GM19099 (cell line): ENCODE data around the gene SEC16A.

Experiments
- POLR2A ChIP-seq: IDR thresholded peaks from 3 replicates; pipeline ENCODE4 v1.6.1; 2011; ENCODE audit warnings: low read depth; ENCODE audit not compliant: insufficient read length; ENCODE audit errors: extremely low read depth

SEC16A gene

GRCh38 chr9:136499935-136500910, 17.4 kb upstream of the SEC16A start:
- TF ChIP-seq POLR2A: no peak

GRCh38 chr9:136499071-136499934, 16.5 kb upstream of the SEC16A start:
- TF ChIP-seq POLR2A: no peak

GRCh38 chr9:136497916-136498695, 15.3 kb upstream of the SEC16A start:
- TF ChIP-seq POLR2A: no peak

- TF ChIP-seq POLR2A: no peak
Measured at GRCh38 chr9:136496801-136497620, 14.2 kb upstream of the SEC16A start.

GRCh38 chr9:136496181-136496580, 13.3 kb upstream of the SEC16A start:
- TF ChIP-seq POLR2A: no peak

GRCh38 chr9:136495238-136495800, 12.5 kb upstream of the SEC16A start:
- no peak for TF ChIP-seq POLR2A

- no peak for TF ChIP-seq POLR2A
Measured at GRCh38 chr9:136494531-136495215, 11.8 kb upstream of the SEC16A start.

- no peak for TF ChIP-seq POLR2A
Measured at GRCh38 chr9:136494012-136494411, 11.2 kb upstream of the SEC16A start.

GRCh38 chr9:136493567-136493971, 10.7 kb upstream of the SEC16A start:
- no peak for TF ChIP-seq POLR2A

GRCh38 chr9:136492978-136493522, 10.2 kb upstream of the SEC16A start:
- TF ChIP-seq POLR2A: no peak

- no peak for TF ChIP-seq POLR2A
Measured at GRCh38 chr9:136489731-136490130, 6.9 kb upstream of the SEC16A start.

- TF ChIP-seq POLR2A: no peak
Measured at GRCh38 chr9:136488247-136489214, 5.7 kb upstream of the SEC16A start.
